ENCODE results near the gene CACHD1.

GRCh38 chr1:64655861-64656260, 185.9 kb downstream of the CACHD1 start:
- TF ChIP-seq POLR2A (conservative IDR thresholded peaks at IDR 0.05) (no peak), U2AF2 (optimal IDR thresholded peaks at IDR 0.05; ENCODE audit: low read depth, low read length) (no peak), CBX1 (IDR thresholded peaks at IDR 0.05; ENCODE audit: low read depth) (no peak), ZNF24 (IDR thresholded peaks at IDR 0.05) (no peak), ZKSCAN1 (IDR thresholded peaks at IDR 0.05; ENCODE audit: low read depth, low read length) (no peak), EP300 (IDR thresholded peaks at IDR 0.05; ENCODE audit: low read length) (no peak)
- TF ChIP-seq, protein P1, sequence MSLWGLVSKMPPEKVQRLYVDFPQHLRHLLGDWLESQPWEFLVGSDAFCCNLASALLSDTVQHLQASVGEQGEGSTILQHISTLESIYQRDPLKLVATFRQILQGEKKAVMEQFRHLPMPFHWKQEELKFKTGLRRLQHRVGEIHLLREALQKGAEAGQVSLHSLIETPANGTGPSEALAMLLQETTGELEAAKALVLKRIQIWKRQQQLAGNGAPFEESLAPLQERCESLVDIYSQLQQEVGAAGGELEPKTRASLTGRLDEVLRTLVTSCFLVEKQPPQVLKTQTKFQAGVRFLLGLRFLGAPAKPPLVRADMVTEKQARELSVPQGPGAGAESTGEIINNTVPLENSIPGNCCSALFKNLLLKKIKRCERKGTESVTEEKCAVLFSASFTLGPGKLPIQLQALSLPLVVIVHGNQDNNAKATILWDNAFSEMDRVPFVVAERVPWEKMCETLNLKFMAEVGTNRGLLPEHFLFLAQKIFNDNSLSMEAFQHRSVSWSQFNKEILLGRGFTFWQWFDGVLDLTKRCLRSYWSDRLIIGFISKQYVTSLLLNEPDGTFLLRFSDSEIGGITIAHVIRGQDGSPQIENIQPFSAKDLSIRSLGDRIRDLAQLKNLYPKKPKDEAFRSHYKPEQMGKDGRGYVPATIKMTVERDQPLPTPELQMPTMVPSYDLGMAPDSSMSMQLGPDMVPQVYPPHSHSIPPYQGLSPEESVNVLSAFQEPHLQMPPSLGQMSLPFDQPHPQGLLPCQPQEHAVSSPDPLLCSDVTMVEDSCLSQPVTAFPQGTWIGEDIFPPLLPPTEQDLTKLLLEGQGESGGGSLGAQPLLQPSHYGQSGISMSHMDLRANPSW (CRISPR knock-in tag; IDR thresholded peaks at IDR 0.05), result no peak
- TF ChIP-seq, protein P2, sequence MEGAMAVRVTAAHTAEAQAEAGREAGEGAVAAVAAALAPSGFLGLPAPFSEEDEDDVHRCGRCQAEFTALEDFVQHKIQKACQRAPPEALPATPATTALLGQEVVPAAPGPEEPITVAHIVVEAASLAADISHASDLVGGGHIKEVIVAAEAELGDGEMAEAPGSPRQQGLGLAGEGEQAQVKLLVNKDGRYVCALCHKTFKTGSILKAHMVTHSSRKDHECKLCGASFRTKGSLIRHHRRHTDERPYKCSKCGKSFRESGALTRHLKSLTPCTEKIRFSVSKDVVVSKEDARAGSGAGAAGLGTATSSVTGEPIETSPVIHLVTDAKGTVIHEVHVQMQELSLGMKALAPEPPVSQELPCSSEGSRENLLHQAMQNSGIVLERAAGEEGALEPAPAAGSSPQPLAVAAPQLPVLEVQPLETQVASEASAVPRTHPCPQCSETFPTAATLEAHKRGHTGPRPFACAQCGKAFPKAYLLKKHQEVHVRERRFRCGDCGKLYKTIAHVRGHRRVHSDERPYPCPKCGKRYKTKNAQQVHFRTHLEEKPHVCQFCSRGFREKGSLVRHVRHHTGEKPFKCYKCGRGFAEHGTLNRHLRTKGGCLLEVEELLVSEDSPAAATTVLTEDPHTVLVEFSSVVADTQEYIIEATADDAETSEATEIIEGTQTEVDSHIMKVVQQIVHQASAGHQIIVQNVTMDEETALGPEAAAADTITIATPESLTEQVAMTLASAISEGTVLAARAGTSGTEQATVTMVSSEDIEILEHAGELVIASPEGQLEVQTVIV (CRISPR knock-in tag; IDR thresholded peaks at IDR 0.05; ENCODE audit: borderline replicate concordance), result no peak

Measured in K562 (cell line).